ENCODE measurements around the gene NKX2-4. TPM values are rescaled to one million over a fixed set of nuclear protein-coding genes. Genes with fewer than 3 reads are reported as not detected.

NKX2-4 gene
- total and polyA plus RNA-seq, 12 donors: not detected

DNA sequence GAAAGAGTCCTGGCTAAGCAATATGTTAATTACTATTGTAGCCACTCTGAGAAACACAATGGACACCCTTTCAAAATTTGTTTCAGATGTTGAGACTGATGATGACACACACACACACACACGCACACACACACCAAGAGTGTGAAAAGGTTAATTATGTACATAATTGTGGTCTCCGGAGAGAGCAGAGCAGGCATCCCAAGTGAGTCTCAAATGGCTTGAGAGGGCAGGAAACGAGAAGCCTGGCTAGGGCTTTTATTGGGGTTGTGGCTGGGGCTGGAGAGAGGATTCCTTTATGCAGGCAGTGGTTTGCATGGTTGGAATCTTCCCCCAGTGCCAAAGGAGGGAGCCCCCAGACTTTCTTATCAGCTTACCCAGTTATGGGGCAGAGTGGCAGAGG is 38.2 kb upstream of the NKX2-4 start:
- no peak for DNase-seq
- no peak overlapping the region for H3K27ac ChIP-seq
- intact Hi-C loops (cut with DNase I): loop anchor here in 1 of 10 donors (10.0 kb wide), 1 partner anchor 61 kb away; no protein-coding TSS in a partner anchor
- ATAC-seq: no peak
- H3K4me3 ChIP-seq: no peak overlapping the region
- no peak for TF ChIP-seq CTCF (IDR thresholded peaks at IDR 0.05)
- no peaks in the 10 kb centered on the region for H3K9me3 ChIP-seq
- H3K27me3 ChIP-seq: peaks cover 0 to 75% (median 29%) of the 10 kb centered on the region in 7 donors
- no peaks in the 10 kb centered on the region for H3K4me1 ChIP-seq
- WGBS, 2 donors: 40 to 47% methylated on average over 3 of the region's 3 CpGs
- H3K36me3 ChIP-seq: no peaks in the 10 kb centered on the region

DNA sequence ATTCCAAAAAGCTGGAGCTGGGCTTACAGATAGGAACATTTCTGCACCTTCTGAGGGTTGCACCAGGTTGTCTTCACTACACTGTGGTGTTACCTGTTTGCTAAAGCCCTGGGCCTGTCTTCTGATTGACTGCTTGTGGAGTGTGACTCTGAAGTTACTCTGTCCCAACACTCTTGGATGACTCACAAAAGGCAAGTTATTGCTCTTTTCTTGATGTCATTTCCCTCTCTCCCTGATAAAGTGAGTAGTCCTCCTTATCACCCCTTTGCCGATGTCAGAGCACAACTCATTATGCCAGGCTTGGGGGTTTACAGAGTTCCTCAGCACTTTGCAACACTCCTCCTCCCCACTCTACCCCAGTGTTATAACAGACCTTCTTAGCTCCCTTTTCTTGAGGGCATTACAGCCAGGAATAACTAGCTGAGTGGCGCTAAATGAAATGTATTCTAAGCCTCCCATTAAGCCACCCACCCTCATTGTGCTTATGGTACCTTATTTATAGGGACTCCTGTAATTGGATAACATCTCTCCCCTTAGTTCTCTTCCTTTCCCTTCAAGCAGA is 36.1 kb upstream of the NKX2-4 start:
- H3K4me1 ChIP-seq: no peaks in the 10 kb centered on the region
- no peaks in the 10 kb centered on the region for H3K9me3 ChIP-seq
- 58 to 59% methylated on average over 2 of the region's 2 CpGs for WGBS, 2 donors
- DNase-seq (no peak), ATAC-seq (no peak)
- peaks cover 0 to 55% (median 32%) of the 10 kb centered on the region in 7 donors for H3K27me3 ChIP-seq
- intact Hi-C loops (cut with DNase I): loop anchor here in 1 of 10 donors (10.0 kb wide), 1 partner anchor 59 kb away; no protein-coding TSS in a partner anchor
- H3K36me3 ChIP-seq: no peaks in the 10 kb centered on the region
- no peak for TF ChIP-seq CTCF (IDR thresholded peaks at IDR 0.05)
- no peak overlapping the region for H3K27ac ChIP-seq
- no peak overlapping the region for H3K4me3 ChIP-seq

GRCh38 chr20:21432911-21433310 is 35.6 kb upstream of the NKX2-4 start:
- Histone ChIP-seq H3K36me3 (no peaks in the 10 kb centered on the region), H3K4me3 (no peak overlapping the region), H3K27me3 (peaks cover 0 to 52% (median 32%) of the 10 kb centered on the region in 7 donors), H3K9me3 (no peaks in the 10 kb centered on the region), H3K4me1 (no peaks in the 10 kb centered on the region), H3K27ac (no peak overlapping the region)
- DNase-seq: no peak
- no peak for TF ChIP-seq CTCF (IDR thresholded peaks at IDR 0.05)
- intact Hi-C loops (cut with DNase I): loop anchor here in 1 of 10 donors (10.0 kb wide), 1 partner anchor 58 kb away; no protein-coding TSS in a partner anchor
- no peak for ATAC-seq
- 90 to 94% methylated on average over 4 of the region's 4 CpGs for WGBS, 2 donors

DNA sequence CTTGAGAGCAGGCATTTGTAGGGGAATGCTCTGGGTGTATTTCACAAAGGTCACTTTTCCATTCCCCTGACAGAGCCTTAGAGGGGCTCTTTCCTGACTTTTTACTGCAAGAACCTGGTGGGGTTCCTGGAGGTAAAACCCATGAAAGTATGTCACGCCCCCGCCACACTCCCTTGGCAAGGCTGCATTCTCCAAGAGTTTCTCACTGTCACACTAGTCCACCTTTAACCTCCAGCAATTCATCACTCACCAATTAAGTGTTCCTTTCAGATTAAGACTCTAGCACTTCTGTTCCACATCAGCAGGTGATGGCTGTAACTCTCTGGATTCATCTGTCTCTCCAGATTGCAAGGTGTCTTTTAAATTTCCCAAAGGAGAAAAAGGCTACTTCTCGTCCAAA is 32.7 kb upstream of the NKX2-4 start:
- H3K36me3 ChIP-seq: no peaks in the 10 kb centered on the region
- no peak for ATAC-seq
- peaks cover 0 to 32% (median 17%) of the 10 kb centered on the region in 7 donors for H3K27me3 ChIP-seq
- intact Hi-C loops (cut with DNase I): loop anchor here in 1 of 10 donors (10.0 kb wide), 1 partner anchor 55 kb away; no protein-coding TSS in a partner anchor
- WGBS, 2 donors: 57 to 62% methylated on average over 3 of the region's 3 CpGs
- no peak for TF ChIP-seq CTCF (IDR thresholded peaks at IDR 0.05)
- H3K27ac ChIP-seq: no peak overlapping the region
- H3K4me3 ChIP-seq: no peak overlapping the region
- no peaks in the 10 kb centered on the region for H3K4me1 ChIP-seq
- no peak for DNase-seq
- peaks cover 0 to 17% (median 8%) of the 10 kb centered on the region in 11 donors for H3K9me3 ChIP-seq

Measured in heart right ventricle (tissue), 16 donors.